ENCODE results near the gene C20orf96. TPM values are rescaled to one million over a fixed set of nuclear protein-coding genes. Genes with fewer than 3 reads are reported as not detected.

C20orf96 gene
- total and polyA plus RNA-seq, 2 experiments from 2014 or later = 9.3 to 41.9 TPM

- TF ChIP-seq, protein P1, sequence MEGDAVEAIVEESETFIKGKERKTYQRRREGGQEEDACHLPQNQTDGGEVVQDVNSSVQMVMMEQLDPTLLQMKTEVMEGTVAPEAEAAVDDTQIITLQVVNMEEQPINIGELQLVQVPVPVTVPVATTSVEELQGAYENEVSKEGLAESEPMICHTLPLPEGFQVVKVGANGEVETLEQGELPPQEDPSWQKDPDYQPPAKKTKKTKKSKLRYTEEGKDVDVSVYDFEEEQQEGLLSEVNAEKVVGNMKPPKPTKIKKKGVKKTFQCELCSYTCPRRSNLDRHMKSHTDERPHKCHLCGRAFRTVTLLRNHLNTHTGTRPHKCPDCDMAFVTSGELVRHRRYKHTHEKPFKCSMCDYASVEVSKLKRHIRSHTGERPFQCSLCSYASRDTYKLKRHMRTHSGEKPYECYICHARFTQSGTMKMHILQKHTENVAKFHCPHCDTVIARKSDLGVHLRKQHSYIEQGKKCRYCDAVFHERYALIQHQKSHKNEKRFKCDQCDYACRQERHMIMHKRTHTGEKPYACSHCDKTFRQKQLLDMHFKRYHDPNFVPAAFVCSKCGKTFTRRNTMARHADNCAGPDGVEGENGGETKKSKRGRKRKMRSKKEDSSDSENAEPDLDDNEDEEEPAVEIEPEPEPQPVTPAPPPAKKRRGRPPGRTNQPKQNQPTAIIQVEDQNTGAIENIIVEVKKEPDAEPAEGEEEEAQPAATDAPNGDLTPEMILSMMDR (IDR thresholded peaks at IDR 0.05; ENCODE audit: low read depth, low read length) = no peak
- H3K27me3 ChIP-seq = no peaks in the 10 kb centered on the region
- H3K27ac ChIP-seq = peak overlapping the region; percentile 98
- H3K9me3 ChIP-seq (ENCODE audit: low read depth) = no peaks in the 10 kb centered on the region
- H3K36me3 ChIP-seq = no peaks in the 10 kb centered on the region
- H3K4me3 ChIP-seq = peak overlapping the region; percentile 98
- DNase-seq (ENCODE audit: low read depth in 1 of 2, low spot score in 1 of 2) = peak; percentile 76 to 81
- peaks cover 19% of the 10 kb centered on the region for H3K4me1 ChIP-seq (ENCODE audit: low read depth)
These were observed 35.5 kb upstream of the C20orf96 start for GRCh38 chr20:325889-326644.

GRCh38 chr20:325045-325888 is 34.7 kb upstream of the C20orf96 start, which contains the start of gene SOX12:
TSS of gene SOX12 (plus strand) at chr20:325552. CDS start at chr20:325925, 373 bp downstream.
- Histone ChIP-seq H3K4me1 (ENCODE audit: low read depth) (peaks cover 17% of the 10 kb centered on the region), H3K27ac (peak within 1 kb of the TSS; percentile 98), H3K27me3 (no peaks in the 10 kb centered on the region), H3K4me3 (peak within 1 kb of the TSS; percentile 98), H3K9me3 (ENCODE audit: low read depth) (no peaks in the 10 kb centered on the region), H3K36me3 (peaks cover 1% of the 10 kb centered on the region)
- peak; percentile 96 to 97 for DNase-seq (ENCODE audit: low read depth in 1 of 2, low spot score in 1 of 2)
- TF ChIP-seq, protein P1 (IDR thresholded peaks at IDR 0.05; ENCODE audit: low read depth, low read length) = no peak

- peaks cover 11% of the 10 kb centered on the region for H3K4me1 ChIP-seq (ENCODE audit: low read depth)
- H3K9me3 ChIP-seq (ENCODE audit: low read depth) = no peaks in the 10 kb centered on the region
- peaks cover 3% of the 10 kb centered on the region for H3K36me3 ChIP-seq
- TF ChIP-seq, protein P1 (IDR thresholded peaks at IDR 0.05; ENCODE audit: low read depth, low read length) = peak; percentile 44
- H3K4me3 ChIP-seq = peak overlapping the region; percentile 53
- peak; percentile 89 to 95 for DNase-seq (ENCODE audit: low read depth in 1 of 2, low spot score in 1 of 2)
- no peaks in the 10 kb centered on the region for H3K27me3 ChIP-seq
- H3K27ac ChIP-seq = peak overlapping the region; percentile 70
These were observed 33.9 kb upstream of the C20orf96 start for GRCh38 chr20:324177-325044.

DNA sequence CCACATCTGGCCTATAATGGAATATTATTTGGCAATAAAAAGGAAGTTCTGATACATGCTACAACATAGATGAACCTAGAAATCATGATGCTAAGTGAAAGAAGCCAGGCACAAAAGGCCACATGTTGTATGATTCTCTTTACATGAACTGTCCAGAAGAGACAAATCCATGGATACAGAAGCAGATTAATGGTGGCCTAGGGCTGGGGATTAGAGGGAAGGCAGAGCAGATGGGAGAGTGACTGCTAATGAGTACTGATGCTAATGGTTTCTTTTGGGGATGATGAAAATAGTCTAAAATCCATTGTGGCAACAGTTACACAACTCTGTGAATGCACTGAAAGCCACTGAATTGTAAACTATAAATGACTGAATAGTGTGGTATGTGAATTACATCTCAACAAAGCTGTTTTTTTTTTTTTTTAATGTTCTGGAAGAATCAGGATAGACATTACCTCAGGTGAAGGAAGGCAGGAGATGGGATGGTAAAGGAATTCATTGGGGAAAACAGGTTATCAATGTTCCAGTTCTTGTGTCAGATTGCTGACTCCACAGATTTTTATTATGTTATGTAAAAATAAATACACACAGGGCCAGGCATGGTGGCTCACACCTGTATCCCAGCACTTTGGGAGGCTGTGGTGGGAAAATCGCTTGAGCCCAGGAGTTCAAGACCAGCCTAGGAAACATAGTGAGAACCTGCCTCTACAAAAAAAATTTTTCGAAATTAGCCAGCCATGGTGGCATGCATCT is 25.9 kb upstream of the C20orf96 start:
- Histone ChIP-seq H3K36me3 (peaks cover 3% of the 10 kb centered on the region), H3K4me1 (ENCODE audit: low read depth) (no peaks in the 10 kb centered on the region), H3K27ac (no peak overlapping the region), H3K27me3 (no peaks in the 10 kb centered on the region), H3K4me3 (no peak overlapping the region), H3K9me3 (ENCODE audit: low read depth) (no peaks in the 10 kb centered on the region)
- no peak for DNase-seq (ENCODE audit: low read depth in 1 of 2, low spot score in 1 of 2)
- TF ChIP-seq, protein P1 (IDR thresholded peaks at IDR 0.05; ENCODE audit: low read depth, low read length) = no peak
